HG03575 (cell line): Measurements from ENCODE around the gene KCNIP4.

Experiments used
- ATAC-seq: cut with Tn5 transposase; IDR thresholded peaks from one replicate; pipeline ENCODE4 v1.9.1; 2021; ENCODE audit not compliant: unreplicated experiment, insufficient number of reproducible peaks, low FRiP score; ENCODE audit errors: extremely low read depth

The KCNIP4 gene

GRCh38 chr4:21869978-21870745, 78.4 kb downstream of the KCNIP4 start:
- no peak for ATAC-seq

DNA sequence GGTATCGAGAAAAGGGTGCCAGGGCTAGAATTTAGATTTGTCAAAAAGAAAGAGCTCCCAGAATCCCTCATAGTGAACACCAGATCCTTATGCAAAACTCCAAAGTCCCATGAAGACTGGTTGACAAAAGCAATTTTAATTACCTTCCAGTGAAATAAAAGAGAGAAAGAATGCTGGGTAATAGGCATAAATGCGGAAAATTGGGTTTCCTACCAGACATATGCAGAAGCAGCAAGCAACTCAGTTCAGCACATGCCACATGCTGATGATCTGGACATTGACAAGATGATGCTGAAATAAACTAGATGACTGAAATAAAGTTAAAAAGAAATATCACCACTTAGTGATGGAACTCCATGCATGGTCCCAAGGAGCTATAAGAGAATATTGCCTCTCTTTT, 83.9 kb downstream of the KCNIP4 start:
- ATAC-seq, result no peak

DNA sequence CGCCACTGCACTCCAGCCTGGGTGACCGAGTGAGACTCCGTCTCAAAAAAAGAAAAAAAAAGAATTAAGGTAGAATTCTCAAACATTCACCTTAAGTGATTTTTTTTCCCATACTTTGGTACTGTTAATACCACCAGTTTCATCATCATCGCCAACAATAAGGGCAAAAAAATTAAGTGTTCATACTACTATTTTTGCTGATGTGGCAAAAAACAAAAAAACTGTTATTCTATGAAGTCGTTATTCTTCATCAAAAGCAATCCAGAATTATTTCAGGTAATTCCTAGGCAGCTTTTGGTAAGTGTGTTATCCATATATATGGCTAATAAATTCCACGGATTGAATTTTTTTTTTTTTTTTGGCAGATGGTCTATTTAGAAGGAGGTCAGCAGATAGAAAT, 85.7 kb downstream of the KCNIP4 start:
- no peak for ATAC-seq

- ATAC-seq, result no peak
Observed at GRCh38 chr4:21858971-21859370, 89.6 kb downstream of the KCNIP4 start.

DNA sequence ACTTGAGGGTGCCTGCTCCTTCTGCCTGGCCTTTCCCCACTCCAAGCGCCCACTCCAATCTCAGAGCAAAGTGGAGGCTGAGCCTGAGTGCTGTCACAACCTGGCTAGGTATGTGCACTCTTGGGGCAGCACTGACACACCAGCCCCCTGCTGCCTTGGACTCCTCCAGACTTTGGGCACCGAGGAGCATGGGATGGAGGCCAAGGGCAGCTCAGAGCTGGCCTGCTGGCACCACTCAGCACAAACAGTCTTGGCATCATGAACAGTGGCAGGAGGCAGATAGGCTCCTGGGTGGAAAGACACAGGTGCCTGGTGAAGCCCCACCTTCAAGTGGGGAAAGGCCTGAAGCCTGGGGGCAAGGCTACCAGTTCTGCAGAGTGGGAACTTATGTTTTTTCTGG, 91.8 kb downstream of the KCNIP4 start:
- no peak for ATAC-seq

DNA sequence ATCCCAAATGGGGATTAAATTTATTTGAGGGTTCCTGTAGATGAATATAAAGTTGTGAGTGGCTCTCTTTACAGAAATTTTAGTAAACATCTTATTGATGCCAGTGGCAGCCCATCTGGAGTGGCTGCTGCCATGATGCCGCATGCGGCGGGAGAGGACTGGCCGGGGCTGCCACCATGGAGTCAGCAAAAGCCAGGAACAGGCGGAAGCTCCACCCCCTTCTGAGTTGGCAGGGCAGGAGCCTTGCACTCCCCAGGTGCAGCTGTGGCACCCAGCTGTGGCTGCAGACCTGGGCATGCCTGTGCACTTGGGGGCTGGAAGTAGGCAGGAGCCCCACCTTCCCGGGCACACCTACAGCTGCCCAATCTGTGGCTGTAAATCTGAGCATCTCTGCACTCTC, 92.3 kb downstream of the KCNIP4 start:
- ATAC-seq, result no peak

- no peak for ATAC-seq
Observed at GRCh38 chr4:21849077-21849476, 99.5 kb downstream of the KCNIP4 start.

DNA sequence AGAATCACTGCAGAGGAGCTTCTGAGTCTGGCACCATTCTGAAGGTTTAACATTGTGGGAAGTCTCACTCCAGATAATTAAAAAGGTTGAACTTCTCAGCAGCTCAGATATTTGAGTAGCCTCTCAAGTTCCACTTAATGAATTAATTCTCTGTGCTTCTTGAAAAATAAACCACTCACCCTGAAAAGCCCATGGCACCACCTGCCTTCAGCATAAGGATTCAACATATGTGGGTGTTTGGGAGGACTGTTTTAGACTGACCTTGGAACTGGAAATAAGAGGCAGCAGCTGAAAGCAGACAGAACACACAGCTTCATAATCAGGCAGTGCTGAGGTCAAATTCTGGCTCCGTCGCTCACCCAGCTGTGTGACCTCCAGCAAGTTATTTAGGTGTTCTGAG, 100.6 kb downstream of the KCNIP4 start:
- ATAC-seq, result no peak

GRCh38 chr4:21845663-21846062, 102.9 kb downstream of the KCNIP4 start:
- ATAC-seq, result no peak

- no peak for ATAC-seq
Observed at GRCh38 chr4:21835712-21836111, 112.9 kb downstream of the KCNIP4 start.

DNA sequence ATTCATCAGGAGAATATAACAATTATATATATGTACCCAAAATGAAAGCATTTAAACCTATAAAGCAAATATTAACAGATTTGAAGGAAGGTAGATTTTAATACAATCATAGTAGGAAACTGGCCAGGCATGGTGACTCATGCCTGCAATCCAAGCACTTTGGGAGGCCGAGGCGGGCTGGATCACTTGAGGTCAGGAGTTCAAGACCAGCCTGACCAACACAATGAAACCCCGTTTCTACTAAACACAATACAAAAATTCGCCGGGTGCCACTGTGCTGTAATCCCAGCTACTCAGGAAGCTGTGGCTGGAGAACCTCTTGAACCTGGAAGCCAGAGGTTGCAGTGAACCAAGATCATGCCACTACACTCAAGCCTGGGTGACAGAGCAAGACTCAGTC, 118.3 kb downstream of the KCNIP4 start:
- no peak for ATAC-seq

- ATAC-seq, result no peak
Observed at GRCh38 chr4:21827575-21827974, 121.0 kb downstream of the KCNIP4 start.

DNA sequence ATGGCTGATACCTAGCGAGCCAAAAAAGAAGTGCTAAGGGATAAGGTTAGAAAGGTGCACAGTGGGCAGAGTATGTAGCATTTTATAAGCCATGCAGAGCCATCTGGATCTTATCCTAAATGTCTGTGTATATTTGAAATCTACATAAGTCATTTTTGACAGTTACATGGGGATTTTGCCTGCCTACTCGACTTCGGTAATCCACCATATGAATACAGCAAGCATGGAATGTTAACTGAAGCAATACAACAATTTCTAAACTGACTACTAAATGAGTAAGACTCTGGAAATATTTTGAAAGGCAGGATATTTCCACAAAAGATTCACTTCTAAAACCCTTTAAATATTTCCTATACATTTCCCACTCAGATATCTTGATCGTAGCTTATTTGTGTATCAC, 122.5 kb downstream of the KCNIP4 start:
- ATAC-seq, result no peak

- ATAC-seq, result no peak
Observed at GRCh38 chr4:21819086-21819485, 129.5 kb downstream of the KCNIP4 start.

DNA sequence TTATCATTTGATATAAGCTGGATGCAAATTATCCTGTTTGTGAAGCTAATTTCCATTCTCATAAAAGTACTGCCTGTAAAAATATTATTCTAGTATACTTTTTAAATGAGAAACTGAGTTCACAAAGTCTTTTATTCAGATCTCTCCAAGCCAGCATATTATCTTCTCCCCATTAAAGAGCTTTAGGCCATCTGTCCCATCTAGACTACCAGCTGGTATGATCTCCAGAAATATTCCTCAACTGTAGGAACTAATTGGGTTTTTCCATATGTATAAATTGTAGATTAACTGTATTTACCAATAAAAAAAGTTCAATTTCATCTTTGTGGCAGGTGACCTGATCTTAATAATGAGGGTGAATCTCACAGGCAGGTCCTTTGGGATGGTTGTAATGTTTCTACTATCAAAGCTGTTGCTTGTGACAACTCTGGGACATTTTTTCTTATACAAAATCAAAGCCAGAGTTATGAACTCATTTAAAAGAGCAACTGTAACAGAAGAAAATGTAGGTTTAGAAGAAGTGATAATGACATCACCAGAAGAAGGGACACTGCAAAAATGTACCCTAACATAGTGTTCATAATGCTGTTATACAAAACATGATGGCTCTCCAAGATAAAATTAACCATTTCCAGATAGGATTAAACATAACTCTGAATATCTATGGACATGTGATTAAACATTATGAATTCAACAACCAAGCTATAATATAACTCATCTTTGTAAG, 132.8 kb downstream of the KCNIP4 start:
- ATAC-seq, result no peak

GRCh38 chr4:21811565-21811964, 137.0 kb downstream of the KCNIP4 start:
- ATAC-seq, result no peak

GRCh38 chr4:21806991-21807390, 141.6 kb downstream of the KCNIP4 start:
- ATAC-seq, result no peak

DNA sequence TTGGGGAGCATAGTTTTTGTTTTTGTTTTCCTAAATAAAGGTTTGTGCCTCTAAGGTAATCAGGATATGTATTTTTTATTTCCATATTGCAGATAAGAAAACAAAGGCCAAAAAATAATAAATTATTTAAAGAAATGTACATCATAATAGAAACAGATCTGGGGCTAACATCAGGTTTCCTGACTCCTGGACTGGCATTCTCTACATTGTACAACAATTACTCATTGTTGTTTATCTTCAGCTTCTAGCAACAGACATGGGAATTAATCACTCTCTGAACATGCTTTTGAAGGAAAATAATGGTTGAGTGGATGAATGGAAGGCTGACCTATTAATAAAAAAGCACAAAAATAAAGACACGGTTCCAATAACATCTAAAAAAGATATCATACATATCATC, 146.2 kb downstream of the KCNIP4 start:
- ATAC-seq, result no peak

DNA sequence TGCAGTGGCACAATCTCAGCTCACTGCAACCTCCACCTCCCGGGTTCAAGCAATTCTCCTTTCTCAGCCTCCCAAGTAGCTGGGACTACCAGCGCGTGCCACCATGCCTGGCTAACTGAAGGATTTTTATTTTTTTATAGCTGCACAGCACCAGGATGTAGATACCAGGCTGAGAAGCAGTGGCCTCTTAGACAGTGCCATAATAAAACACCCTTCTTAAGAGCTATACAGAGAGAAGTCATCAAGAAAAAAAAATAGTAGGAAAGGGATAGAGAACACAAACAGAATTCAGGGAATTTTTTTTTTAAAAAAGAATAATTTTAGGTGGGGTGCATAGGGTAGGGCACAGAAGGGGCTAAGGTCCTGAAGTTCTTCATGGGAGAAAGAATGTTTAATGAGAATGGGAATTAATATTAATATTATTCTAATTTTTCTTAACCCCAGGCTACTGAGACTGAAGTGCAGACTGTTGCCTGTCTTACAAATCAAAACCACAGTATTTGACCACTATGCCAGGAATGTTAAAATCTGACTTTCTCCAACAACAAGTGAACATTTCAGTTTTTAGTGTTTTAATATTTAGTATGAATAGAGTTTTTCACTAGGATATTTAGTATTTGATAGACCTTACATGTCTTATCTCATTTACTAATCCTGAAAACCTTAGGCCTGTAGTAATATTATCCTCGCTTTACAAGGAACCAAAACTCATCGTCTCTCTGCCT, 146.7 kb downstream of the KCNIP4 start:
- ATAC-seq, result no peak

DNA sequence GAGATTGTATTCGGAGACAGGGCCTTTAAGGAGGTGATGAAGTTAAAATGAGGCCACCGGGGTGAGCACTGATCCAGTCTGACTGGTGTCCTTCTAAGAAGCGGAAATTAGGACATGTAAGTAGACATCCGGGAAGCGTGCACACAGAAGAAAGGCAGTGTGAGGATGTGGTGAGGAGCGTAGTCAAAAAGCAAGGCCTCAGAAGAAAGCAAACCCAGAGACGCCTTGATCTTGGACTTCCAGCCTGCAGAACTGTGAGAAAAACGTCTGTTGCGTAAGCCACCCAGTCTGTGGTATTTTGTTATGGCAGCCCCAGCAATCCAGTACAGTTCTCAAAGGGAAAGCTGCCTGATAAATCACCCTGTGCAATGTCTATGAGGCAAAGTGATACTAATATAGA, 153.5 kb downstream of the KCNIP4 start:
- ATAC-seq, result no peak
